Right hindlimb (tissue), 1 donor: ENCODE measurements around the gene C3orf62.

ENCODE experiments used
- DNase-seq: peaks from one replicate; pipeline ENCODE4 v3.0.0-alpha.2; 2018

The C3orf62 gene

DNA sequence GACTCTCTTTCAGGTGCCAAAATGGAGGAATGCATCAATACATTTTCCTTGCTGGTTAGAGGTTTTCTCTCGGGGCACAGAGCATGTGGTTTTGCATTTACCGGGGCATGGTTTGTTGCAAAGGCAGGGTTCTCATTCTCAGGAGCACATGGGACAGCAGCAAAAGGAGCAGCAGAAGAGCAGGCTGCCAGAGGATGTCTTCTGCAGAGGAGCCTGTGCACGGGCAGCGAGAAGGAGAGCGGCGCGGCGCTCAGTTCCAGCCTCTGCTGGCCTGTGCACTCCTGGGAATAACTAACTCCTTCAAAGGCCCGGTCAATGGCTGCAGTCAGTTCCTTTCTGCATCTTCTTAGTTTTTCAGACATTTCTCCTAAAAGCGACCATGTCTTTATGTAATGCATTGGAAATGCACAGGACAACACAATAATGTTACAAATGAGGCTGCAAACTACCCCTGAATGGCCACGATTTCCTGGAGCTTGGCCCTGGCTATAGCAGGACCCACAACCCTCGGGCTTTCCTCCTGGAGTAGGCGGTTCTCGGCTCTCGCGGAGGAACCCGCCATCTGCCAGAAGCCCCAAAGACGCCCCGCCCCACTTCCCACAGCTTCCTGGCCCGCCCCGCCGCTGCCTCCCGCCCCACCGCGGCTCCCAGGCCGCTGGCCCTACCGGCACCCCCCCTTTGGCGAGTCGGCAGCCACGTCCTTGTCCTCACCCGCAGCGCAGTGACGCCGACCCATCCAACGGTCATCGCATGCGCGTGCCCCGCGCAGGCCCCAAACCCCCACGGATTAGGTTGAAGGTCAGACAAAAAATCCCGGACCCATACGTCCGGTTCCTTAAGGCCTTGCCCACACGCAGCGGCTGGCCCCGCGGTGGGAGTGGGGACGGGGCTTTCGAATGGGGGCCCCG is at the start of gene C3orf62:
C3orf62 (minus strand) TSS at position 758 of the 908 bp plus-strand sequence; CDS start at position 398, 360 bp downstream.
- peak; percentile 95 for DNase-seq

DNA sequence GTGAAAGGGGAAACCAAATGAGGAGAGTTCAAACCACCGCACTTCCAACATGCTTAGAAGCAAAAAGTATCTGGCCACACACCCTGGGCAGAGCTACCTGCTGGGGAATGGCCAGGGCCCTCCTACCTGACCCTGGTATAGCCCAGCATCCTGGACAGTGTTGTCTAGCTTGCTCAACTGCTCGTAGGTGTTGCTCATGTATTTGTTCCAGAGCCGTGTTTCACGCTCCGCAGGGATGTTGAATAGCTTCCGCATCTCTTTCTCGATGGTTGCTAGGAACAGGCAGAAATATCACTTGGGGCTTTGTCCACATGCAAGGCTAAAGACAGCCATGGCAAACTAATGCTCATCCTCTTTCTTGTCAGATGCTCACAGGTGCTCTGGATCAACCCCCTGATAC is 47.7 kb upstream of the C3orf62 start:
- no peak for DNase-seq

DNA sequence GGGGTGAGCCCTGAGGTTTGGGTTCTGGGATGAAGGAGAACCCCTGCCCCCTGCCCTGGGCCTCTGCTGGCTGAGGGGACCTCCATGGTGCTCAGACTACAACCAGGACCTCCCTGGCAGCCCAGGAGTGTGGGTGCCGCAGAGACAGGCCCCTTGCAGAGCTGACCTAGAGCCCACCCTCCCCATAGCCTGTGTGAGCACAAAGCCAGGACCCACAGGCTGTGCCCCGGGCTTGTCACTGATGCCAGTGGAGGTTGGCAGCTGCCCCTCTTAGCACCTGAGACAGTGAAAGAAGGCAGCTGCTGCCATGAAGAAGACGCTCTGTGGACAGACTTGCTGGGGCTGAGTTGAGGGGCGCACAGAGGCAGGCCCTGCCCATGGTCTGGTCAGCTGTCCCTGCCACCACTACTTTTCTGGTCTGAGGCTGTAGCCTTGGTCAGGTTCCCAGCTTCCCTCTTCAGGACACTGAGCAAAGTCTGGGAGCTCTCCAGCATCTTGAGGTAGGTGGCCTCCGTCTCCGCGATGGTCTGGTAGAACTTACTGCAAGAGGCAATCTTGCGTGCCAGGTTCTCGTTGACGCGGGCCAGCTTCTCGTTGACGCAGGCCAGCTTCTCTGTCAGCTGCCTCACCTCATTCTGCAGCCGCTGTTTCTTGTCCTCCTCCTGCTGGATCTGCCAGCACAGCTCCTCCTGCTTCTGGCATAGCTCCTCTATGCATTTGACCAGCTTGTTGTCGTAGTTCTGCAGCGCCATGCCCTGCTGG is 39.8 kb upstream of the C3orf62 start:
- DNase-seq = no peak

- DNase-seq = no peak
Measured at GRCh38 chr3:49313896-49314688, 37.1 kb upstream of the C3orf62 start.

DNA sequence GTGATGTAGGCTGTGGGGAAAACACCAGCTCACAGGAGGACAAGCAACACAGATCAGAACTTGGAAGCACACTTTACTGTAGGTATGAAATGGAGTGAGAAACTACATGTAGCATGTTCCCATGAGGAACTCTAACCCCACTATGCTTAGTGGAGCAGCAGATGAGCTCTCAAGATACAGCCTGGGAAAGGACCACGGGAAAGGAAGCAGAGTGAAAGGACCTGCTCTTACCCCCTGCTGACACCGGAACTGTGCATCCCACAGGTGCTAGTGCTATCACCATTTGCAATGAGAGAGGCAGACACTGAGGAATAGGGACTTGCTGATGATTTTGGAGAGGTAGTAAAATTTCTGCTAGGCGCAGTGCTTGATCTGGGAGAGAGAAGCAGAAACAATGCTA is 34.3 kb upstream of the C3orf62 start:
- DNase-seq = no peak

DNA sequence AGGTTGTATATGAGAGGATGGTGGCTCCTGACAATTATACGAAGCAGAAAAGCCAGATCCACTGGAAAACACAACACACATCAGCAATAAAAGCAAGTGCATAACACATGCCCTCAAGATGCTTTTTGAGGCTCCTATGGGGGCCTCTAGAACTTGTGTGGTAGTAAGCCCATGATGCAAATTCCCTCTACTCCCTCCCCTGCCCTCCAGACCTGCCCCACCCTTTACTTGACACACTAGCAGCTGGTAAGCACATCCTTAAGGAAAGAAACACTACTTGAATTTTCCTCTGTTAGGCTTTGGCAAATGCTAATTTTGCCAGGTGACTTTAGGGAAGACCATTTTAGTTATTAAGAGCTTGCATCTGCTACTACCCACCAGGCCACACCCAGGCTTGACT is 33.6 kb upstream of the C3orf62 start:
- DNase-seq = no peak

DNA sequence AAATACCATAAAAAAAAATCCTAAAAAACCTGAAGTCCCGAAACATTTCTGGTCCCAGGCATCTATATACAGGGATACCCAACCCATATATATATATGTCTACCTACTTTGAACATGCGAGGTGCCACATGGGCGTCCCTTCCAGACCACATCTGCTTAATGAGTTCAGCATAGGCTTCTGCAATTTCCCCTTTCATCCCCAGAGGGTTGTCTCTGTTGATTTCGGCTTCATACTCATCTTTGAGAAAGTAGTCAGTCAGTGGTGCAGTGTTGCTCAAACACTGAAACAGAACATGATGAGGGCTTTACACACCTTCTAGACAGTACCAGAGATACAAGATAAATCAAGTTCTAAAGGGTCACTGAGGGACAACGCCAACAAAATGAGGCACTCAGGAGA is 28.6 kb upstream of the C3orf62 start:
- no peak for DNase-seq

GRCh38 chr3:49302613-49303012 is 25.6 kb upstream of the C3orf62 start:
- DNase-seq = no peak

GRCh38 chr3:49300595-49300994 is 23.6 kb upstream of the C3orf62 start:
- no peak for DNase-seq

DNA sequence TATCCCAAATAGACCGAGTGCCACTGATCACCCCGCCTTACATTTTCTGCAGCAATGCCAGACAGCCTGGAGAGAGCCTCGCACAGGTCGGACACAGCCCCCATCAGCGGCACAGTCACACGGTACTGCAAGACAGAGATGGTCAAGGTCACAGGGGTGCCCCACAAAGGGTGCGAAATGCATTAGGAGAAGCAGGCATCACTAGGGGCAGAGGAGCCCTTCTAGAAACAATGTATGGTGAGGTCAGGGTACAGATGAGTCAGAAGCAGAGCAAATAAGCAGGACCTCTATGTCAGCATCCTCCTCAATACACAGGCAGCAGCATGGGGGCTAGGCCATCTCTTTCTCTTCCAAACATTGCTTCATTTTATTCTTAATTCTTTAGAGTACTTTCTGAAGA is 21.5 kb upstream of the C3orf62 start:
- DNase-seq = no peak

DNA sequence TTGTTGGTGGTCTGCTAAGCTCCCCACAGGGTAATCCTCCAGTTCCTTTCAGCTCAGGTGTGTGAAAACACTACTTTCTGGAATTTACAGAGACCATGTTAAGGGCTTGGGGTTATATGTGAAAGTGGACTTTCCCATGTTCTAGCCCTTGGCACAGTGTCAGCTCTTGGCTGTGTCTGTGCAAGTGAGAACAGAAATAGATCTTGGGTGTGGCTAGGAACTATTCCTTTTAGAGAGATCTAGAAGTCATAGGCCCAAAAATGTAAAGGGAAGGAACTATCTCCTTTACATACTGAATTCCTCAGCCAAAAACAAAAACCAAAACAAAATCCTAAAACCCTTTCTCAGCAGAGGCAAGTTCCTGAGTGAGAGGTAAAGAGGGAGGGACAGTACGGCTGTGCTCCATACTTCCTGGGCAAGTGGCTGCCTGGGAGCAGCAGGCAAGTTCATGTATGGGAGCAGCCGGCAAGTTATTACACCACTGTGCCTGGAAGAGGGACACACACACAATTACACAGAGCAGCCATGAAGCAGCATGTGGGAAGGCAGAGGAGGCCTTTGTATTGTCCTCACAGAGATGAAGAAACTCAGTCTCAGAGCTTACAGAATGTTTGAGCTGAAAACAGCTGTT is 19.9 kb upstream of the C3orf62 start:
- no peak for DNase-seq

DNA sequence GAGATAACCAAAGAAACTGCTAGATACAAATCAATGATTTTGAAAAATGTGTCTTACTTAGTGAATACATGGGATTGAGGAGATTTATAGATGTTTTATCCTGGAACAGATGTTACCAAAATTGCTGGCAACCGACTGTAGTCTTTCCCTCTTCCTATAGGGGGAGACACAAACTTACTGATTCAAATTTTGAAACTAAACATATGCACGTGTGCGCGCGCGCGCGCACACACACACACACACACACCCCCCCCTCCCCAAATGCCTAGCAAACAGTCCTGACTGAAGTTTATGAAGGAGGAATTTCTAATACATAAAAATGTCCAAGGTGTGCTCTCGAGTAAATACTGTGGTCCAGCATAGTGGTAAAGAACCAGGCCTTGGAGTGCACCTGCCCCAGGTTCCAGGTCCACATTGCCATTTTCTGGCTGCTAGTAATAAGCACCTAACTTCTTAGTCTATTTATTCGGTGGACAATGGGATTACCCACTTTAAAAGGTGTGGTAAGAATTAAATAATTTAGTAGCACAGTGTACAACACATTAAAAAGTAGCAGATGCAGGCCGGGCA is 18.5 kb upstream of the C3orf62 start:
- DNase-seq = no peak

- no peak for DNase-seq
Measured at GRCh38 chr3:49294343-49294742, 17.3 kb upstream of the C3orf62 start.

DNA sequence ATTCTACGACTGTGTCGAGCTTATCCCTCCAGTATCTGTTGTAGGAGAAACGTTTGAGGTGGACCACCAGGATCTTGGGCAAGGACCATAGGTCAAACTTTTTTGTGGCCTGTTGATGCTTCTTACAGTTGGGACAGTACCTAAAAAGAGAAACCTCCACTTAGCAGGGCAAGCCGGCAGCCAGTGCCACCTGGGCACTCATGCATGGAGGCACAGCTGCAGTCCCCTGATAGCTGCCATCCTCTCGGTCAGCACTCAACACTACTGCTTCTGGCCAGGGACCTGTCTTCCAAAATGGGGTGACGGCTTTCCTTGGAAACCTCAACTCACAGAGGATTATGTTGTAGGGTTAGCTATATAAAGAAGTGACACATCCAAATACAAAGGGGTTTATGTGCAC is 7.0 kb upstream of the C3orf62 start:
- DNase-seq = no peak

- no peak for DNase-seq
Measured at GRCh38 chr3:49279376-49279775, 2.3 kb upstream of the C3orf62 start.

DNA sequence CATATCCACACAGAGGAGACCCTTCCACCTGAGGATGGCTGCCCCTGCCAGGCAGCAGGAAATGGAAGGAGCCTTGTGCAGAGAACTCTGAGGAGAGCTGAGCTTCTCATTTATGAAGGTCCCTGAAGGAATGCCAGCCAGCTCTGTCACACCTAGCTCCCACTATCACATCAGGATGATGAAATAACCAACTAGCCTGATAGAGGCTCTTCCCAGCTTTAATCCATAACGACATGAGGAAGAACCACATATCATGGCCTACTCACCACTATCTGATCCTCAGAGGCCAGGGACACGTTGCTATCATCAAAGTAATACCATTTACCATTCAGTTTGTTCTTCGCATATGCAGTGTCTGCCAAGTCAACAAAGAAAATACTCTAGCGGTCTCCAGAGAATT is 1.5 kb upstream of the C3orf62 start:
- DNase-seq = no peak

DNA sequence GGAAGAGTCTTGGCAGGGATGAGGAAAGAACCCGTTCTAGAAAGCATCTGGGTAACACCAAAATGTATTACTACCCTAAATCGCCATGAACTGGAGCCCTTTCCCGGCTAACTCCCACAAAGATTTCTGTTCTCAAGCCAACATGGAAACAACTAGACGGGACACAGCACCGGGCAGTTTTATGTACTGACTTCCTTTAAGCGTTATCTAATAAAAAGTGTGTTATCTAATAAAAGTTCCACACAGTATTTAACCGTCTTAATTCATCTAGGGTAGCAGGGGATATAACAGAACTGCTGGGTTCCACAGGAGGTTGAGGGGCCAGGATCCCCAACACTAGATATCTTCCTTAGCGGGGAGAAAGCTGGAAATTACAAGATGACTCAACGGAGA is 347 bp upstream of the C3orf62 start:
- DNase-seq = no peak

GRCh38 chr3:49273825-49274532 is 3.1 kb downstream of the C3orf62 start:
- no peak for DNase-seq

- DNase-seq = no peak
Measured at GRCh38 chr3:49271047-49271446, 6.0 kb downstream of the C3orf62 start.

DNA sequence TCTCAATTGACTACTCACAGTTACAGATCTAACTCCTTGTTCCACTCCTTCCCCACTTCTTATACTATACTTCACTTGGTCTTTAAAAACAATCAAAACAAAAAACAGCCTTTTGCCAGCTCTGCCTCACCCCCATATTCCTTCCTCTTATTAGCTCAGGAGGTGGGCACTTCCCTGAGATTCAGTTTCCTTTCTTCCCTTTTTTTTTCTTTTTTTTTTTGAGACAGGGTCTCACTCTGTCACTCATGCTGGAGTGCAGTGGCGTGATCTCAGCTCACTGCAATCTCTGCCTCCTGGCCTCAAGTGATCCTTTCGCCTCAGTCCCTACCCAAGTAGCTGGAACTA is 6.9 kb downstream of the C3orf62 start:
- DNase-seq = no peak

DNA sequence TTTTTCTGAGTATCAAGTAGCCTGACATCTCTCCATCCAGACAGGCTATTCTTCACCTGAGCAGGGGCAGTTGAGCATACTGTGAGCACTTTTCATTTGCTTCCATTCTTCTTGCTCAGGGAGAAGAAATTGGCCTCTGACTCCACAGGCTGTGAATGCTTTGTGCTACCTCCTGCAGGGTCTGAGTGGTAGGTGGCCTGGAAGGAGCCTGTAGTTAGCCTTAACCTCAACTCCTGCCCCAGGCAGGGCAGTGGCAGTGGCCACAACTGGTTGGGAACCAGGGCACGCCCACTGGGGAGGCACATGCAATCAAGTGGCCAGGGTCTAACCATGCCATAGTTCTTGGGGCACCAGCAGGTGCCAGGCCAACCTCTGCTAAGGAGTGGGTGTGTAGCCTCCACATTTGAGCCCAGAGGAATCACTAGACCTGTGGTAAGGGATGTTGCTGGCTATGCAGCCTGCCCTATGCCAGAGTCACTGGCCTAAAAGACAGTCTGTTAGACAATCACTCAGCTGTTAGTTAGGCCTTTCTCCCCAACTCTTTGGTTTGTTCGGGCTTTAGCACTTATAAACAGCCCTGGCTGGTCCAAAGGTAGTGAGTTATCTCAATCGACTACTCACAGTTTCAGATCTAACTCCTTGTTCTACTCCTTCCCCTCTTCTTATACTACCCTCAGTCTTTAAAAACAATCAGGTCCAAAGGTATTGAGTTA is 7.4 kb downstream of the C3orf62 start:
- DNase-seq = no peak
